NCI-H1105 treated with DMSO at 0.1 percent for 48 hours (cell line): Measurements from ENCODE around the gene KCNK10.
"Not testable (repeated sequence)": the region's sequence is repeated elsewhere in the genome, so short reads cannot be mapped to it uniquely, and the experiment has no call there.

Experiments used
- DNase-seq: peaks from one replicate; lab custom pipeline; 2025; lab: John Stamatoyannopoulos, UW

KCNK10 gene

DNA sequence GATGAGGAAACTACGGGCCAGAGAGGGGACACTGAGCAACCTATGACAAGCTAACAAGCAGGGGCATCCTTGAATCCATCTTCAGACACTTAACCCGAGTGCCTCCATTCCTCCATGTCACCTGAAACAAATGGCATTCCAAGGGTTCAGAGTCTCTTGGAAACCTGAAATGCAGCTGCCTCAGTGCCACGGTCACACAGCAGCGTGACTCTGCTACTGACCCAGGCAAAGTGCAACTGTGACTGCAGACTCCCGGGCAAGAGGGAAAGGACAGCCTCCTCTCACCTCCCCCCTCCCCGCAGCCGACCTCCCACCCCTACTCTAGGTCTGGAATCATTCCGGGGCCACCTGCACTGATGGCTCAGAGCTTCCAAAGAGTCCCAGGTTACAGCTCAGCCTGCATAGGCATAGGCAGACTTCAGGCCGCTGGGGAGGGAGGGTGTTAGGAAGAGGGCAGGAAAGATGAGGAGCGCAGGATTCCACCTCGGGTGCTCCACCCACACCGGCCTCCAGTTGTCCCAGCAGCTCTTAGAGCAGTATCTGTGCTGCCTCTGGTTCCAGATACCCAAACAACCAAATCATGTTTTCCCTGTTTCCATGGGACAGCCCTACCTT, 53.2 kb downstream of the KCNK10 start:
- no peak for DNase-seq

DNA sequence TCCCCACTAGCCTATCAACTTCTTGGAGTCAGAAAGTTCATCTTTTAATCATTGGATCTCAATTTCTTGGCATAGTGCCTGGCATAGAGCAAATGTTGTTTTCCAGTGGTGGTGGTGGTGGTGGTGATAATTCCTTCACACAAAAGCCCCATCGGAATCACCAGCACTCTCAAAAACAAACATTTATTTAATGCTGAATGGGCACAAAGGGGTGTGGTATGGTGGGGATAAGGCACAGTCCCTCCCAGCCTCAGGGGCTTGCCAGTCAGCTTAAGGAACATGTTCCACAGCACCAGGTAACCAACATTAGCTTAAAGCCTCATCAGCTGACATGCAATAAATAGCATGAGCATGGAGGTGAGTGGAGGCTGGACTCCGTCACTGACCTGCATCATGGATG, 56.6 kb downstream of the KCNK10 start:
- DNase-seq: no peak

DNA sequence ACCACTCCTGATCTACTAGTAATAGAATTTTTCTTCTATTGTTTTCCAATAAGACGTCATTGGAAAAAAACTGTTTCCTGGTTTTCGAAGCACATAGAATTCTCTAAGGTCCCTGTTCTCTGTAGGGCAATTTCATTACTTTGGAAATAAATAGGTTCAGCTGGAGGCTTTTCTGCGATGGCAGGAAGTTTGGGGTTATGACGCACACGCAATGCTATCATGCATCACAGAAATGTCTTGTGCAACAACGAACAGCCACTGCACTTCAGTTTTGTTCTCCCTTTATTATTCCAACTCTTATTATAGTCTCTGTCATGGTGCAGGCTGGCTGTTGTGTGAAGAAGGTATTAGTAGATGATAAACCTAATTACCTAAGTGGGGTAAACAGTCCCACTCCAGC, 59.0 kb downstream of the KCNK10 start:
- DNase-seq: no peak

DNA sequence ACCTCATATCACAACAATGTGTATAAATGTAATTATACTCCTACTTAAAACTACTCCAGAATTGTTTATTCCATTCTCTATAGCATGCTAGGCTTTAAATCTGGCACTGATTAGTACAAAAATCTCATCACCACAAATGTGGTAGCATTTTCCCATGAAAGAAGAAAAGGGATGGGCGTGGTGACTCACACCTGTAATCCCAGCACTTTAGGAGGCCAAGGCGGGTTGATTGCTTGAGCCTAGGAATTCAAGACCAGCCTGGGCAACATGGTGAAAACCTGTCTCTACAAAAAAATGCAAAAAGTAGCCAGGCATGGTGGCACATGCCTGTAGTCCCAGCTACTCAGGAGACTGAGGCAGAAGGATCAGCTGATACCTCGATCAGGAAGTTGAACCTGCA, 61.8 kb downstream of the KCNK10 start:
- not testable (repeated sequence) for DNase-seq

DNA sequence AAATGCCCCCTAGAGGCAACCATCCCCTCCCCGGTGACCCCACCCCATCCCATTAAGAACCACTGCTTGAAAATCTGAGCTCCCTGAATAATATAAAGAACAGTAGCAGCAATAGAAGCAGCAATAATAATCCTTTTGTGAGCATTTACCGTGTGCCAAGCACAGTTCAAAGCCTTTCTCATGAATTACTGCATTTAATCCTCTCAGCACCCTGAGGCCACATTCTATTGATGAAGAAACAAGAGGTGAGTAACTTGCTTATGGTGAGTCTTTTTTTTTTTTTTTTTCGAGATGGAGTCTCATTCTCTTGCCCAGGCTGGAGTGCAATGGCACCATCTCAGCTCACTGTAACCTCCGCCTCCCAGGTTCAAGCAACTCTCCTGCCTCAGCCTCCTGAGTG, 65.0 kb downstream of the KCNK10 start:
- DNase-seq: no peak

DNA sequence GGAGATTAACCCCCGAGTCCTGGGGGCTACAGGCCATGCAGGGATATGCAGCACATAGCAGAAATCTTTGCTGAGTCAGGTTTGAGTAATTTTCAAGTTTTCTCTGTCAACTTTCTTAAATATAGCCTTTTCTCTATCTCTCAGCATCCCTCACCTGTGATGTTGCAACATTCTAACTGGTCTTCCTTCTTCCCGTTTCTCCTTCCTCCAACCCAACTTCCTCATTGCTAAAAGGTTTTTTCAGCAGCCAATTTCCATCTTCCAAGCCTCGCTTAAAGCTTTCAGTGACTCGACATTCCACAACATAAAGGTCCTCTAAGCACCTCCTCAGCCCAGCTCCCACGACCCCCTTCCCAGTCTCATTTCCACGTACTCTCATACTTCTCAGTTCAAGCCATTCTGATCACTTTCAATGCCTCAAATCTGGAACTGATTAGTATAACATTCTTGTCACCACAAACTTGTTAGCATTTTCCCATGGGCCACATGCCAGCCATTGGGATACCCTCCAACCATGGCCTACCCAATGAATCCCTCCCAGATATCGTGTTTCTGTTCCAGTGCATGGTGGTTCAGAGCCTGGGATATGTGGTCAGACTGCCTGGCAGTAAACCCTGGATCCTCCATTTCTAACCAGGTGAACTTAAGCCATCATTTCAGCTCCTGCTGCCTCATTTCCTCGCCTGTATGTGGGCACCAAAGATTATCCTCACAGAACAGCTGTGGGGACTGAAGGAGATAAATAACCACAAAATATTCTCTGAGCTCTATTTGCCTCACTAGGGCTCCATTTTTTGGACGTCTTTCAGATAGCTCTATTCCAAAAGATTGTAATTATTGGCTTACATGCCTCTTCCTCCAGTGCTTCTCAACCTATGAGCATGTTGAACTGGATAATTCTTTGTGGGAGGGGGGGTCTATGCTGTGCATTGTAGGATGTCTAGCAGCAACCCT, 65.8 kb downstream of the KCNK10 start:
- no peak for DNase-seq

DNA sequence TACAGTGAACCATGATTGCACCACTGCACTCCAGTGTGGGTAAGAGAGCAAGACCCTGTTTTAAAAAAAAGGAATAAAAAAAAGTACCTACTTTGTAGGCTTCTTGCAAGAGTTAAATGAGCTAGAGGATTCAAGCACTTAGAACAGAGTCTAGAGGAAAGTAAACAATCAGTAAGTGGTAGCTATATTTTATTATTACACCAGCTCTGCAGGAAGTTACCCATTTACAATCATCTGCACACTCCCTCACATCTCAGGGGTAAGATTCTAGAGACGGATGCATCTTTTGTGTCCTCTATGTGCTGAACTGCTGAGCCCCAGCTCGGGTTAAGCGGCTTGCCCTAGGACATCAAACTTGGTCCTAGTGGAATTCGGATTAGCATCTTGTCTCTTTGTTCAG, 67.3 kb downstream of the KCNK10 start:
- DNase-seq: no peak

DNA sequence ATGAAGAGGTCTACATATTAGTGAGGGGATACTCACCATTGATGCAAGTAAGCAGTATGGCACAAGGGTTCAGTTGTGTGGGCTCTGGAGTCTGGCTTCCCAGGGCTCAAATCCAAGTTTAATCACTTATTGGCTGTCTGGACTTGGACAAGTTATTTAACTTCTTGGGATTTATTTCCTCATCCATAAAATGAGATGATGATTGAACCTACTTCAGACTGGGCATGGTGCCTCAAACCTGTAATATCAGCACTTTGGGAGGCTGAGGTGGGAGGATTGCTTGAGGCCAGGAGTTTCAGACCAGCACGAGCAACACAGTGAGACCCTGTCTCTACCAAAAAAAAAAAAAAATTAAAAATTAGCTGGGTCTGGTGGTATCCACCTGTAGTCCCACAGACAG, 67.9 kb downstream of the KCNK10 start:
- DNase-seq: no peak

DNA sequence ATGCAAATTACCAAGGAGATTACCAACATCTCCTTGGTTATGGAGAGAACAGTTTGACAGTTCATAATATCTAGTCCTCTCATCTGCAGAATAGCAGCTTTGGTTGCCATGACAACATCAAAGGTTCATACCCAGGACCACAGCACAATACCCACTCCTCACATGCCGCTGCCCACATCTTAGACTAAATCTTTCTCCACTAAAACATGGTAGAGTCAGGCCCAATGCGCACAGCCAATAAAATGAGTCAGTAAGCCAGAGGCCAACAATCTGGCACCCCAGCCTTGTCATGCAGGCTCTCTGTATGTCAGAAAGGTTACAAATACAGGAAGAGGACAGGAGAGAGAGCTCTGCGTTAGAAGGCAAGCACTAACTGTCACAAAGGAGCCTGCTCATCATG, 70.6 kb downstream of the KCNK10 start:
- DNase-seq: no peak

DNA sequence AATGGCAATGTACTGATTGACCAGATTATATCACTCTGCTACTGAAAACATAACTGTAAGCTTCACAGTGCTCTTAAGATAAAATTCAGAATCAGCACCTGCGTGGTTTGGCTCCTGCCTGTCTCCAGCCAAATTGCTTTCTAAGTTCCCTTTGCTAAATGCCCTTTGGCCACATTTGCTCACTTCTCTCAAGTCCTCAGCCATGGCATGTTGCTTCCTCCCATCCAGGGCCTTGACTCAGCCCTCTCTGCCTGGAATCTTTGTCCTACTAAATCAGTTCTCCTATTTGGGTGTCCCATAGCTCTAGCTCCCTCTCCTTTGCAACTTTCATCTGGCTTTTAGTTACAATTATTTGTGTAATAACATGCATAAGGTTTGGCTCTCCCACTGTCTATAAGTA, 71.4 kb downstream of the KCNK10 start:
- no peak for DNase-seq

DNA sequence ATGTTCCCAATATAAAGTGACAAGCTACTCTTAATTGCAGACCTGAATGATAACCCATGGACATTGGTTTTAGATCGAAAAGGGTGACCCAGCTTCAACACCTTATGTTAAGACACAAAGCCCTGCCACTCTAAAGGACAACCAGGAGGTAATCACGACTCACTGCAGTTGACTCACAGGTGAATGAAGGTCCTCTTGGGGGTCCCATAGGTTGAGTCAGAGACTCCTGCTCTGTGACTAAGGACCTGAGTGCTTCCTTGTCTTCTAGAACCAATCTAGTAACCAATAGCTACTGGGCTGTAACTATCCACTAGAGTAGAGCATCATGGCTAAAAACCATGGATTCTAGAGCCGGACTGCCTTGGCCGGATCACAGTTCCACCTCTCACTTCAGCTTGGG, 73.8 kb downstream of the KCNK10 start:
- DNase-seq: no peak

DNA sequence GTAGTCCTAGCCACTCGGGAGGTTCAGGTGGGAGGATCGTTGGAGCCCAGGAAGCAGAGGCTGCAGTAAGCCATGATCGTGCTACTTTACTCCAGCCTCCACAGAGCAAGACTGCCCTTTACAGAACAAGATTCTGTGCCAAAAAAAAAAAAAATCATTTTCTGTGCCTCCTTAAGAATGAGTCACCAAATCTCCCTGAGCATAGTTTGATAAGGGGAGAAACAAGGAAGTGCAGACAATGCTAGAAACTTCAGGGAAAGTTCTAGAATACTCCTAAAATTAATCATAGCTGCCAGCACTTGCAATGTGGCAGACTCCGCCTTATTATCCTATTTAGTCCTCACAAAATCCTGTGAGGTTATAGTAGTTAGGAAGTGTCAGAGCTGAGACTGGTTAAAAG, 74.5 kb downstream of the KCNK10 start:
- DNase-seq: no peak

DNA sequence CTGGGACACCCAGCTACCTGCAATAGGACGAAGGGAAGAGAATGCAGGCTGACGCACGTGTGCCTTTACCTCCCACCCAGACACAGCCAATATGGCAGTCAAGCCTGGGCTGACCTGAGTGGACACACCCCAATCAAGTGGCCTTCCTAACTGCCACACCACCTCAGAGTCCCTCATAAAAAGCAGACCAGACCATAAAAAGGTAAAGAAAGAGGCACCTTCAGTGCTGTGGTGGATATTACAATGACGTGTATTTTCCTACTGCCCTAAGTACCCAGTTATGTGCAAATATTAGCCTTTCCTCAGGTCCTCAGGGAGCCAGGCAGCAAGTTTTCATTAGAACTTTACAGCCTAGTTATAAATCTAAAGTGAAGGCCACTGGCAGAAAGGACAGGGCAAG, 75.8 kb downstream of the KCNK10 start:
- DNase-seq: no peak

DNA sequence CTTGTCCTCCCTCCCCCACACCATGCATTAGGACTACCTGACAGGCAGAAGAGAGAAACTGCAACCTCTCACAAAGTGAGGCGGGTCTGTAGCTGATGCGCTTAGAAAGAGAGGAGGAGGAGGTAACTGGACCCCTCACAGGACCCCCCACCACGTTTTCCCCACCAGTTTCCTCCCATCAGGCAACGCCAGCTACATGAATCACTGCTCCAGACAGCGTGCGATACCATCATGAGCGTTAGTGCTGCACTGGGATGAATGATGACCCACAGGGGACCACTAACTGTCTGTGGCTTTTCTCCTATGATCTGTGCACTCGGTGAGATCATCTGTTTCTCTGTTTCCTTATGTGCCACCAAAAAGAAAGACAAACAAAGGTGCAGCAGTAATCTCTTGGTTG, 77.7 kb downstream of the KCNK10 start:
- no peak for DNase-seq

DNA sequence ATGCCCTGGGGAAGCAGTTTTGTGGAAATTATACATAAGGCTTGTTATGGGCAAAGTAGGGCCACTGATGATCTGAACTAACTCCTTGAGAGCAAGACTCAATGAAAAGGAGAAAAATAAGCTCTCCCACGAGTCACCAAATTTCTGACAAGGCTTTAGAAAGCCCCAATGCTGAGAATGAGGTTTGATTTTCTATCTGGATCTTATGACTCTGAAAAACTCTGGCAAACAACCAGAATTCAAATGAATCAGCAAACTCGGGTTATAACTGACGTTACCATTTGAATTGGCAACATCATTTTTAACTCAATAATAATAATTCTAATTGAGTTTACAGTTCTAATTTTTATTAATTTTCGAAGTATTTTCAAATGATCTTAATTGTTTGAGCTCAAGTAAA, 79.1 kb downstream of the KCNK10 start:
- no peak for DNase-seq

DNA sequence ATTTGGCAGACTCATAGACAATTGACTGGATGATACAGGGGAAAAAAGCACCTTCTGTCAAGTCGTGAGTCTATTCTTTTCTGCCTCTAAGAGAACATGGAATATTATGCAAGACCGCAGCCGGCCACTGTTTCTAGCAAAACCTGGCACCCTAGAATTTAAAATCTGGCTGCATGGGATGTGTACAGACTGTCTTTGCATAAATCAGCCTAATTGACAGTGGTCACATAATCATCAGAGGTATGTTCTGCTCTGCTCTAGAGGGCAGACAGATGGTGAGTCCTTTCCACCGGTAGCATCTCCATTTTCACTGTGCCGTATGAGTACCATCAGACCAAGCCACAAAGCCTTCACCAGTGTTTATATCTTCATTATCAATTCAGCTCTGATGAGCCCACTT, 80.6 kb downstream of the KCNK10 start:
- no peak for DNase-seq

DNA sequence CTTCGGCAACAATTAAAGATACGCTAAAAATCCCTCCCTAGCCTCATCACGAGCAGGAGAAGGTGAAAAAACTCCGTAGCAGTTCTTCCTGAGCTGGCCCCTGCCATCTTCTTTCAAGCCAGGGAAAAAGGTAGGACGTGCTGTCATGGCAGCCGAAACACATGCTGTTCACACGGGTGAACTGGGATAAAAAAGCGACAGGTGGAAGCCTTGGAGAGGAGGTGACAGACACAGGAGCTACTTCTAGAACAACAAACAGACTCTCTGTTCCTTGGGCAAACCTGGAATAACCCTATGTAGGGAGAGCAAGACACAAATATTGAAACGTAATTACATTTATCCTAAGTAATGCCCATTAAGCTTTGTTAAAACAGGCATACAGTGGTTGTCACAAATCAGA, 81.3 kb downstream of the KCNK10 start:
- DNase-seq: no peak

DNA sequence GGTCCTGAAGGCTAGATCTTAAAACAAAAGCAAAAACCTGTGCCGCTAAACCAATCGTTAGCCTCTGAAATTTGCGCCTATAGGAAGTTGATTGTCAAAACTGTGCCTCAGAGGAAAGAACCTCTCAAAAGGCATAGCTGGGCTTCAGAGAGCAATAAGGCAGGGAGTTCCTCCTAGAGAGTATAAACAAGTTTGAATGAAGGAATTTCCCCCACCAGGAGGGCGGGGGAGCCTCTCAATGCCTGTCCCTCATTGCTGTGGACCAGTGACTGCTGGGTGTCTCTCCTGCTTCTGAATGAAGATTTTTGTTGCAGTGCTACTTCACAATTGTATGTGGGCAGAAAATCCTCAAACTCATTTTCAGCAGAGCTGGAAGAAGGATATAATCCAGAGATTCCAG, 88.6 kb downstream of the KCNK10 start:
- DNase-seq: no peak

DNA sequence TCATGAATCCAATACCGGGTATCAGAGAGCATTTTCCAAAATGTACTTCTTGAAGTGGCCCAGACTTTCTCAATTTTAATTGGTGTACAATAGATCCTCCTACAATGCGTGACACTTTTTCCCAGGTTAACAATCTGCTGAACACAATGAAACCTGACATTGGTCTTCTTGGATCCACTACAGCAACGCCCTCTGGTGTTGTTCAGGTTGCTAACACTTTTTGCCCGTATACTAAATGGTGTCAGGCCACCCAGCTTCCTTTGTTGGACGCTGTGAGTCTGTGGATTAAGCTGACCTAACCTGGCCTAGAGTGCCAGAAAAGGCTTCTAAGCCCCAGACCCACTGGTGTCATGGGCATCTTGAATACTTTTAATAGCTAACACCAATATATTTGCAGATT, 89.2 kb downstream of the KCNK10 start:
- no peak for DNase-seq

DNA sequence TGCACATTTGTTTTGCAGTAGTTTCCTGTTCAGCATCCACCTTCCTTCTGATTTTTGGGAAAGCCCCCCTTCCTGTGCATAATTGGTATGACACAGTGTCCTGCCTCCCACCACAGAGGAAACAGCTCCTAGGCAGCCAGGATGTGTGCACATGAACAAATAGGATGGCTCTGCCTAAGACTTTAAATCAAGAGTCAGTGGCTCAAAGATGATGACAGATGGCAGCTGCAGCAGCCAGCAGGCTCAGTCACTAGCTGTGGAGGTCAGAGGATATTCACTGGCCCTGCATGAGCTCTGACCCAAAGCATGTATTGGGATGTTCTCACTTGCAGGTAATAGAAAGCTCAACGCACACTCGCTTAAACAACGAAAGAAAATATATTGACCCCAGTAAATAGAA, 90.3 kb downstream of the KCNK10 start:
- DNase-seq: no peak

DNA sequence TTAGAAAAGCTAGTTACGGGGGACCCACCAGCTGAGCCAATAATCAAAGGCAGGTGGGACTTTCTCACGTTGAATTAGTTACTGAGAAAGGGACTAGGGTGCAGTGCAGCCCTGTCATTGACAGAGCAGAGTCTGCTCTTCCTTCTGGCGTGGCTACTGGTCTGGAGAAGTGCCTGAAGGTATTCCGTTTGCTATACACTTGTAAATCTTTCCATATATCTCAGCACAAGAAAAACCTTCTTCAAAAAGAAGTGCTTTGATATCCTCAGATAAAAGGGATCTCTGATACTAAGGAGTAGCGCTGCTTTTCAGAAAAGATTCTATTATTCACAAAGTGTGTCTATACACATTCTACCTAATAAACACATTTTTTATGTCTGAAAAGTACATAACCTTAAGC, 91.5 kb downstream of the KCNK10 start:
- DNase-seq: no peak

DNA sequence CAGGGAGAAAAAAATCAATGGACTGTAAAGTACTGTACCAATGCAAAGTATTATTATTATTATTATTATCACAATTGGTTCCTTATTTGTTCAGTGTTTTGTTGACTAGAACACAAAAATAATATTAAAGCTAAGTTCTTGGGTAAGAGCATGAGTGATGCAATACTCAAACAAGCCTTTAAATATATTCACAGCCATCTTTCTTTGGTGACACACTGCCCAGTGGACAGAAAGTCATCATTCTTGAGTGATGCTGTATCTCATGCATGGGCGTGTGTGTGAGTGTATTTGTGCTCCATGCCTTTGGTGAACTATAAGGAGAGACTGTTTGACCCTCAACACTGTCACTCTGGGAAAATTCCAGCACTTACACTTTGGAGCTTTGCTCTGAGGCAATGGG, 93.6 kb downstream of the KCNK10 start:
- DNase-seq: no peak

DNA sequence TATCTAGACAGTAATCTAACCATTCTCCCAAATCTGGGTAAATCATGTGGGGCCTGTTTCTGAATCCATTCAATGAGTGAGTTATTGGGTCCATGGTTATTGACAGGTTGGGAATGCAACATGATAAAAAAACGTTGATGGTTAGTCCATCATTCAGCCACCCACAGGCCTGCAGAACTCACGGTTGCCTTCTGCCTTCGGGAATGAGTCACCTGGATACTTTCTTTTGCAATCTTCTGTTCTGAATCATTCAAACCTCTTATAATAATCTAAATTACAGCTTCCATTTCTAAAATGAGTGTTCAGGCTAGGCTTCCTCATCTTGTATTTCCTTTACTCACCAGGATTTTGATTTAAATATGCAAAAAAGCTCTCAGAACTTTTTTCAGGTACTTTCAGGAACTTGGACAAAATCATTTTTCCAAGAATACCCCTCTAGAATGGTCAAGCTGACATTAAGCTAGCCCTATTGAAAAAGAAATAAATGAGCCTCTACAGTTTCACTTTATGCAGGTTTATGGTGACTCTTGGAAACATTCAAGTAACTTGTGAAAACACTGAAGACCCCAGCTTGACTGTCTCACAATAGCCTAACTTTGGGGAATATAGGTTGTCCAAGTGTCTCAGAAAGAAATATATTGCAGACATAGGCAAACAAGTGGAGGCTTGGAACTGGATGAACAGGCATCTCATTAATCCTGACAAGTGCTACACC, 94.4 kb downstream of the KCNK10 start:
- no peak for DNase-seq
